NCI-H748 (cell line): ENCODE measurements around the gene MAP4K1.
"Not testable (repeated sequence)": the region's sequence is repeated elsewhere in the genome, so short reads cannot be mapped to it uniquely, and the experiment has no call there.

Source experiments
- DNase-seq: peaks from one replicate; lab custom pipeline; 2025; ENCODE audit not compliant: unreplicated experiment; lab: John Stamatoyannopoulos, UW

Gene MAP4K1

DNA sequence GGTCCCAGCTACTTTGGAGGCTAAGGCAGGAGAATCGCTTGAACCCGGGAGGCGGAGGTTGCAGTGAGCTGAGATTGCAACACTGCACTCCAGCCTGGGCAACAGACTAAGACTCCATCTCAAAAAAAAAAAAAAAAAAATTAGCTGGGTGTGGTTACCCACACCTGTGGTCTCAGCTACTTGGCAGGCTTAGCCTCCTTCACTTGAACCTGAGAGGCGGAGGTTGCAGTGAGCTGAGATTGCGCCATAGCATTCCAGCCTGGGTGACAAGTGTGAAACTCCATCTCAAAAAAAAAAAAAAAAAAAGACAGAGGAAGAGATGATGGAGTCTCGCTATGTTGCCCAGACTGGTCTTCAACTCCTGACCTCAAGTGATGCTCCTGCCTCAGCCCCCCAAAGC lies 38.4 kb downstream of the MAP4K1 start:
- not testable (repeated sequence) for DNase-seq

DNA sequence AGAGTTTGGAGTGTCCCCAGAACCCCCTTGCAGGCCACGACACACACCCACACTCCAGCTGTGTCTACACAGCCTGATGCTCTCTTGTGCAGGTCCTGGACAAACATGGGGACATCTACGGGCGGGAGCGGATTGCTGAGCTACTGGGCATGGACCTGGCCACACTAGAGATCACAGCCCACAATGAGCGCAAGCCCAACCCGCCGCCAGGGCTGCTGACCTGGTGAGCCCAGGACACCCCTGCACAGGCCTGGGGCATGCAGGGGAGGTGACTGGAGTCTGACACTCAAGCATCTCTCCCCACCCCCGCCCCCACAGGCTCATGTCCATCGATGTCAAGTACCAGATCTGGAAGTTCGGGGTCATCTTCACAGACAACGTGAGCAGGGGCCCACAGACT lies 39.9 kb downstream of the MAP4K1 start:
- DNase-seq = no peak

DNA sequence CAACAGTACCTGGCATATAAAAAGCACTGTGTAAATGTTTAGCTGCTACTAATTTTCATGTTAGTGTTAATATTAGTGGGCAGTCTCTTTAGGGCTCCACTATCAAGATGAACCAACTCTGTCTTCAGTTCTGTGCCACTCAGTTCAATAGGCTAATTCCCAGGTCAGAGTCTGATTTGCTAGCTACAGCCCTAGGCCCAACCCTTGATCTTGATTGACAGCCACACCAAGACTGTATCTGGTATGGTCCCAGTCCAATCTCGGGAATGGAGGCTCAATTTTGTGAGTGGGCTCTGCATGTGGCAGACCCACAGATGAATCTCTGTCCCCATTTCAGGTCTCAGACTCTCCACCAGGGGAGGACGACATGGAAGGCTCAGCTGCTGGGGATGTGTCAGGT lies 46.1 kb downstream of the MAP4K1 start:
- no peak for DNase-seq

DNA sequence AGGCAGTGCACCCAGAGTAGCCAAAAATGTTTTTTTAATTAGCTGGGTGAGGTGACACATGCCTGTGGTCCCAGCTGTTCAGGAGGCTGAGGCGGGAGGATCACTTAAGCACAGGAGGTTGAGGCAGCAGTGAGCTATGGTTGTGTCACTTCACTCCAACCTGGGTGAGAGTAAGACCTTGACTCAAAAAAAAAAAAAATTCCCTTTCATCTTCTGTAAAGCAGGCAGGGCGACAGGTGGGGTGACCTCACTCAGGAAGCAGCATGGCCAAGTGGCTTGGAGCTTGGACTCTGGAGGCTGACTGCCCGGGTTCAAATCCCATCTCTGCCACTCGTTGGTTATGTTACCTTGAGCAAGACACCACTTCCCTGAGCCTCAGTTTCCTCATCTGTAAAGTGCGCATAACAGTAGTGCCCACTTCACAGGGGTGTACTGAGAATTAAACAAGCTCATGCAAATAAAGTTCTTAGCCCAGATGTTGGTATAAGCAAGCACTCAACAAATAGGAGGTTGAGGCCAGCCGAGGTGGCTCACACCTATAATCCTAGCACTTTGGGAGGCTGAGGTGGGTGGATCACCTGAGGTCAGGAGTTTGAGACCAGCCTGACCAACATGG lies 48.3 kb downstream of the MAP4K1 start:
- DNase-seq = no peak

DNA sequence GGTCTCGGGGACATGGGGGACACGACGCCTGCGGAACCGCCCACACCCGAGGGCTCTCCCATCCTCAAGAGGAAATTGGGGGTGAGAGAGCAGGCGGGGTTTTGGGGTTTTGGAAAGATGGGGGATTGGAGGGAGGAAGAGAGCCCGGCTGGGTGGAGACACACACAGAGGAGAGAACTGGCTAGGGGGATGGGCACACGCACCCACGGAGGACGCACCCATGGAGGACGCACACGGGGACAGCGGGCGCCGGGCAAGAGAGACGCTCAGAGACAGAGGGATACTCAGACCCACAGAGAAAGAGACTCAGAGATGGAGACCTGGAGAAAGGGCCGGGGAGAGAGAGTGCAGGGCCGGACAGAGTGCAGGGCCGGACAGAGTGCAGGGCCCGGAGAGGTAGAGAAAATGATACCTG lies 52.1 kb downstream of the MAP4K1 start:
- no peak for DNase-seq

DNA sequence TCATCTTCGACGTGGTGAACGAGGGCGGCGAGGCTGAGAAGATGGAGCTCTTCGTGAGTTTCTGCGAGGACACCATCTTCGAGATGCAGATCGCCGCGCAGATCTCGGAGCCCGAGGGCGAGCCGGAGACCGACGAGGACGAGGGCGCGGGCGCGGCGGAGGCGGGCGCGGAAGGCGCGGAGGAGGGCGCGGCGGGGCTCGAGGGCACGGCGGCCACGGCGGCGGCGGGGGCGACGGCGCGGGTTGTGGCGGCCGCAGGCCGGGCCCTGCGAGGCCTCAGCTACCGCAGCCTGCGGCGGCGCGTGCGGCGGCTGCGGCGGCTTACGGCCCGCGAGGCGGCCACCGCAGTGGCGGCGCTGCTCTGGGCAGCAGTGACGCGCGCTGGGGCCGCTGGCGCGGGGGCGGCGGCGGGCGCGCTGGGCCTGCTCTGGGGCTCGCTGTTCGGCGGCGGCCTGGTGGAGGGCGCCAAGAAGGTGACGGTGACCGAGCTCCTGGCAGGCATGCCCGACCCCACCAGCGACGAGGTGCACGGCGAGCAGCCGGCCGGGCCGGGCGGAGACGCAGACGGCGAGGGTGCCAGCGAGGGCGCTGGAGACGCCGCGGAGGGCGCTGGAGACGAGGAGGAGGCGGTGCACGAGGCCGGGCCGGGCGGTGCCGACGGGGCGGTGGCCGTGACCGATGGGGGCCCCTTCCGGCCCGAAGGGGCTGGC lies 52.6 kb downstream of the MAP4K1 start:
- peak; percentile 73 for DNase-seq

DNA sequence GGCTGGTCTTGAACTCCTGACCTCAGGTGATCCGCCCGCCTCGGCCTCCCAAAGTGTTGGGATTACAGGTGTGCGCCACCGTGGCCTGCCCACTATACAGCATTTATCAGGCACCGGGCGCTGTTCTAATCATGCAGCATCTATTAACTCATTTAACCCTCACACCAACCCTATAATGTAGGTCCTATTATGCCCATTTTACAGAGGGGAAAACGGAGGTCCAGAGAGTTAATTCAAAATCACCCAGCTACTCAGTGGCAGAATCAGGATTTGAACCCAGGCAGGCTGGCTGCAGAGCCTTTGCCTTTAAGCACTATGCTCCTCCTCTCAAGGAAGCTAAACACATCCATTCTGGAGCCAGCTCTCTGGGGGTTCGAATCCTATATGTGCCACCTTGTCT lies 54.3 kb downstream of the MAP4K1 start:
- no peak for DNase-seq

DNA sequence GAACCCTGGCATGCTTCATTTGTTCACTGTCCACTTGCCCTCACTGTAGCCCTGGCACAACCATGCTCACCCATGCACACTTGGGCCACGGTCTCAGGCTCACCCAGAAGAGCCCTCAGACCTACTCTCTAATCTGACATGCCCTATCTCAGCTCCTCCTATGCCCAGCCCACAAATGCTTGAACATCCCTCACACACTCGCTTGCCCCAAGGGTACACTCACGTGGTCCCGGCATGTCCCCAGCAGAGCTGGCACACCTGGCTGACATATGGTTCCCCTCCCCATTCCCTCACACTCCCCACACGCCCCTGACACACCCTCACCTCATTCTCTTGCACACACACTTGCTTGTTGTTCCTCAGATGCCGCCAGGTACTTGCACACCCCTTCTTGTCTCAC lies 55.7 kb downstream of the MAP4K1 start:
- no peak for DNase-seq

DNA sequence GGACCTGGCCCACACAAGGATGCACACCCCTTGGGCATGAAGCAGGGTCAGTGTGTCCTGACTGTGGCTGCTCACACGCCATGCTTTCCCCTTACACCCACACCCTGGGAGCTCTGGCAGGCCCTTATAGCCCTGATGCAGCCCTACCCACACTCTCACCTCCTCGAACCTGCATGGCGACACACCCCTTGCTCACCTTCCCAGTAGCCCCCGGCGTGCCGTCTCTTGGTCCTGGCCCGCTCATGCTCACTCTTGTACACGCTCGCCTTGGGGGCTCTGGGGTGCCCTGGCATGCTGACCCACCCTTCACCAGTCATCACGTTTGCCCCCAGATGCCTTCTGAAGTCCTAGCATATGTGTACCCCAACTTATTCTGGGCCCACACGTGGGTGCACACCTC lies 56.1 kb downstream of the MAP4K1 start:
- DNase-seq = no peak

DNA sequence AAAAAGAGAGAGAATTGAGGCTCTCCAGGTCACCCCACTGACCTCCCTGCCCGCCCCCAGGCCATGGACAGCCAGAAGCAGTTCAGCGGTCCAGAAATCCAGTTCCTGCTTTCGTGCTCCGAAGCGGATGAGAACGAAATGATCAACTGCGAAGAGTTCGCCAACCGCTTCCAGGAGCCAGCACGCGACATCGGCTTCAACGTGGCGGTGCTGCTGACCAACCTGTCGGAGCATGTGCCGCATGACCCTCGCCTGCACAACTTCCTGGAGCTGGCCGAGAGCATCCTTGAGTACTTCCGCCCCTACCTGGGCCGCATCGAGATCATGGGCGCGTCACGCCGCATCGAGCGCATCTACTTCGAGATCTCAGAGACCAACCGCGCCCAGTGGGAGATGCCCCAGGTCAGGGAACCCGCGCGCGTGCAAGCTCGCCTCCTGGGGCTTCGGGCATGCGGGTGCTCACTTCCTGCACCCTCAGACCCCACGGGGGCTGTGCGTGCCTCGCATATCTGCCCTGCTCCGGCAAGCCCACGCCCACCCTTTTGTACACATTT lies 56.6 kb downstream of the MAP4K1 start:
- no peak for DNase-seq

DNA sequence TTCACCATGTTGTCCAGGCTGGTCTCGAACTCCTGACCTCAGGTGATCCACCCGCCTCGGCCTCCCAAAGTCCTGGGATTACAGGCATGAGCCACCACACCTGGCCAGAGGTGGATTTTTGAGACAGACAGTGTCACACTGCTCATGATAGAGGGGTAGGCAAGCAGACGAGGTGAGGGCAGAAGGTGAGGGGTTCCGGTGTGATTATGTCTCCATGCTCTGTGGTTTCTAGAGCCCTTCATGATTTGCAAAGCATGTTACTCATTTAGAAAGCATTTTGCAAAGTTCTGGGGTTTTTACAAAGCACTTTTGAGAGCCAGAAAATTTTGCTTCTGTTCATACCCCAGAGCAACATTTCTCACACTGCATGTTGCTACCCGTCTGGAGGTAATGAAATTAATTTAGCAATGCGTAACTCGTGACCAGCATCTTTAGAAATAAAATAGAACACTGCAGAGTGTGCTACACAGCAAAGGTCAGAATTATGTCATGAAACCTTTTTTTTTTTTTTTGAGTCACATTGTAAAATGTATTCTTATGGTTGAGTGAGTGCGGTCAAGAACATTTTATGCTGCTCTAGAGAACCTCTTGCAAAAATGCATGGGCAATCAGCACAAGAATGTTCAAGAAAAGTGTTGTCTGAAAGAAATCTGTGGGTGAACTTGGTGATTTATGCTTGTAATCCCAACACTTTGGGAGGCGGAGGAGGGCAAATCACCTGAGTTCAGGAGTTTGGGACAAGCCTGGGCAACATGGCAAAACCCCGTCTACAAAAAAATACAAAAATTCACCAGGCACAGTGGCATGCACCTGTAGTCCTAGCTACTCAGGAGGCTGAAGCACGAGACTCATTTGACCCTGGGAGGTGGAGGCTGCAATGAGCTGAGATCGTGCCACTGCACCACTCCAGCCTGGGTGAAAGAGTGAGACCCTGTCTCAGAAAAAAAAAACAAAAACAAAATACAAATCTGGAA lies 58.0 kb downstream of the MAP4K1 start:
- DNase-seq = no peak

DNA sequence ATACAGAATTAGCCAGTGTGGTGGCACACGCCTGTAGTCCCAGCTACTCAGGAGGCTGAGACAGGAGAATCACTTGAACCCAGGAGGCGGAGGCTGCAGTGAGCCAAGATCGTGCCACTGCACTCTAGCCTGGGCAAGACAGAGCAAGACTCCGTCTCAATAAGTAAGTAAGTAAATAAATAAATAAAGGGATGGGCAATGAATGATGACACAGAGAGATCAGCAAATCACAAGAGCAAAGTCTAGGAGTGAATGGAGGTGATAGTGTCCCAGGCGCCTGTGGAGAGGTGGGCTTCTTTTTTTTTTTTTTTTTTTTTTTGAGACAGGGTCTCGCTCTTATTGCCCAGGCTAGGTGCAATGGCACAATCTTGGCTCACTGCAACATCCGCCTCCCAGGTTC lies 58.8 kb downstream of the MAP4K1 start:
- not testable (repeated sequence) for DNase-seq

DNA sequence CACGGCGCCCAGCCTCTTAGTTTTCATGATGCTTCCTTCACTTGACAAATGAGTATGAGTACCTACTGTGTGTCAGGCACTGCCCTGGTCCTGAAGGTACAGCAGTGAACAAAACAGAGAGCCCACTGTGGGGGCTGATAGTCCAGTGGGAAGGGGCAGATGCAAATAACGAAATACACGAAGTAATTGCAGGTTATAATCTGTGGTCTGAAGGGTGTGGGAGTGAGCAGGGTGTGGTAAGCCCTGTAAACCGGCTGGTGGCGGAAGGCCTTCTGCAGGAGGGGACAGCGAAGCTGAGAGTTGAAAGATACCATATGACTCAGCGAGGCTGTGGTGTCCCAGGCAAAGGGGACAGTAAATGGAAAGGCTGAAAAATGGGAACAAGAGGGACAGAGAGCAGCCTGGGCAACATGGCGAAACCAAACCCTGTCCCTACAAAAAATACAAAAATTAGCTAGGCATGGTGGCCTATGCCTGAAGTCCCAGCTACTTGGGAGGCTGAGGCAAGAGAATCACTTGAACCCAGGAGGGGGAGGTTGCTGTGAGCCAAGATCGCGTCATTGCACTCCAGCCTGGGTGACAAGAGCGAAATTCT lies 60.5 kb downstream of the MAP4K1 start:
- DNase-seq = no peak

DNA sequence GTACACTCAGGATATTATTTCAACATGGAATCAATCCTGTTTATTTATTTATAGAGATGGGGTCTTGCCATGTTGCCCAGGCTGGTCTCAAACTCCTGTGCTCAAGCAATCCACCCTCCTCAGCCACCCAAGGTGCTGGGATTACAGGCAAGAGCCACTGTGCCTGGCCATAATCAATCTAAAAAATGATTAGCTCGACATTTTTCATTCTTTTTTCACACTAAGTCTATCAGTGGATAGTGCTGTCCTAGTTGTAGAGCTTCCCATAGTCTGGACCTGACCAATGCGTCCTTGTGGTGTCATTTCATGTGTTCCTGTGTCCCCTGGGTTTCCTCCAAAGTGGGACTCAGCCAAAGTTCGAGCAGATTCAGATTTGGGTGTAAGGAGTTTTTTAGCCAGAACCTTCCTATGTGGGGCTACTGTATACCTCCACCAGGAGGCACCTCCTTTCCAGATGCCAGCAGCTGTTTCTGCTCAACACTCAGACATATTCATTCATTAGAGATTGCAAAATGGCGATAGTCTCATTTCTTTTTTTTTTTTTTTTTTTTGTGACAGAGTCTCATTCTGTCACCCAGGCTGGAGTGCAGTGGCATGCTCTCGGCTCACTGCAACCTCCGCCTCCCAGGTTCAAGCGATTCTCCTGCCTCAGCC lies 61.1 kb downstream of the MAP4K1 start:
- DNase-seq = no peak

DNA sequence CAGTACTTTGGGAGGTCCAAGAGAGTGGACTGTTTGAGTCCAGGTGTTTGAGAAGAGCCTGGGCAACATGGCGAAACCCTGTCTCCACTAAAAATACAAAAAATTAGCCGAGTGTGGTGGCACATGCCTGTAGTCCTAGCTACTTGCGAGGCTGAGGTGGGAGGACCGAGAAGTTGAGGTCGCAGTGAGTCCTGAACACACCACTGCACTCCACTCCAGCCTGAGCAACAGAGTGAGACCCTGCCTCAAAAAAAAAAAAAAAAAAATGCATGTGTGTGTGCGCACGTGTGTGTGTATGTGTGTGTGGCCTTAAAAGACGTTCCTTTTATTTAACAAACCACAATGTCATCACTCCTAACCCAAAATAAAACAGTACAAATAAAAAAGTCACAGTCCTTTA lies 62.6 kb downstream of the MAP4K1 start:
- no peak for DNase-seq

DNA sequence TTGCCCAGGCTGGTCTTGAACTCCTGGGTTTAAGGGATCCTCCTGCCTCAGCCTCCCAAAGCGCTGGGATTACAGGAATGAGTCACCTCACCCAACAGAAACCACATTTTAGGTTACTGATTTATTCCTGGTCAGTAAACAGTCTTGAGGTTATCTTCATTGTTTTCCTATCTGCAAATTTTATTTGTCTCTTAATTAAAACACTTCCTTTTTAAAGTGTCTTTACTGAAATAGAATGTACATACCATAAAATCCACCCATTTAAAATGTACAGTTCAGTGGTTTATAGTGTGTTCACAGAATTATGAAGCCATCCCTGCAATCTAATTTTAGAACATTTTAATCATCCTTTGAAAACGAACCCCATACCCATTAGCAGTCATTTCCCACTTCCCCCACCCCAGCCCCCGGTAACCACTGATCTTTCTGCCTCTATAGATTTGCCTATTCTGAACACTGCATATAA lies 63.0 kb downstream of the MAP4K1 start:
- DNase-seq = no peak

DNA sequence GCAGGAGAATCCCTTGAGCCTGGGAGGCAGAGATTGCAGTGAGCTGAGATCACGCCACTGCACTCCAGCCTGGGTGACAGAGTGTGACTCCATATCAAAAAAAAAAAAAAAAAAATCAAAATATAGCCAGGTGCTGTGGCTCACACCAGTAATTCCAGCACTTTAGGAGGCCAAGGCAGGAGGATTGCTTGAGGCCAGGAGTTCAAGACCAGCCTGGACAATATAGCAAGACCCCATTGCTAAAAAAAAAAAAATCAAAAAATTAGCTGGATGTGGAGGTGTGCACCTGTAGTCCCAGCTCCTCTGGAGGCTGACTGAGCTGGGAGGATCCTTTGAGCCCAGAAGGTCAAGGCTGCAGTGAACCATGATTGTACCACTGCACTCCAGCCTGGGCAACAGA lies 64.5 kb downstream of the MAP4K1 start:
- DNase-seq = not testable (repeated sequence)

DNA sequence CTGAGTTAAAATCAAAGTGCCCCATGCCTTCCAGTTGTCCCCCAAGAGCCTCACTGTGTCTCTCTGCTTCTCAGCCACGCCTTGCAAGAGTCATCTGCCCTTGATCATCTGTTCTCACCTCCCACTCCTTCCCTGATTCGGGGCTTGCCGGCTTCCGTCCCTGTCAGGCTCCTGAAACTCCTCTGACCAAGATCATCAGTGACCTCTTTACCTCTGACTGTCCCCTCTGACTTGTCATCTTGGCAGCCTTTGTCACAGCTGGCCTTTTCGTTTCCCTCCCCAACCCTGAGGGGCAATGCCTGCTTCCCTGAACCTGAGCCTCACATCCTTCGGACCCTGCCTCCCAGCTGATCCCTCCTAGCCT lies 66.3 kb downstream of the MAP4K1 start:
- DNase-seq = no peak

DNA sequence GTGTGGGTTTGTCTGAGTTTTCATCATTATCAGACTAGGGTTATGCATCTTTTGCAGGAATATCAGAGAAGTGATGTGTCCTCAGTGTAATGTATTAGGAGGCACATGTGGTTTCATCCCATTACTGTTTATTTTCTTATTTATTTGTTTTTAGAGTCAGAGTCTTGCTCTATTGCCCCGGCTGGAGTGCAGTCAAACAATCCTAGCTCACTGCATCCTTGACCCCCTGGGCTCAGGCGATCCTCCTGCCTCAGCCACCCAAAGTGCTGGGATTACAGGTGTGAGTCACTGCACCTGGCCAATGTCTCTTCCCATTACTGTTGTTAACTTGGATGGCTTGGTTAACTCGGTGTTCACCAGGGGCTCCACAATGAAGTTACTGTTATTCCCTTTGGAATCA lies 67.4 kb downstream of the MAP4K1 start:
- no peak for DNase-seq

DNA sequence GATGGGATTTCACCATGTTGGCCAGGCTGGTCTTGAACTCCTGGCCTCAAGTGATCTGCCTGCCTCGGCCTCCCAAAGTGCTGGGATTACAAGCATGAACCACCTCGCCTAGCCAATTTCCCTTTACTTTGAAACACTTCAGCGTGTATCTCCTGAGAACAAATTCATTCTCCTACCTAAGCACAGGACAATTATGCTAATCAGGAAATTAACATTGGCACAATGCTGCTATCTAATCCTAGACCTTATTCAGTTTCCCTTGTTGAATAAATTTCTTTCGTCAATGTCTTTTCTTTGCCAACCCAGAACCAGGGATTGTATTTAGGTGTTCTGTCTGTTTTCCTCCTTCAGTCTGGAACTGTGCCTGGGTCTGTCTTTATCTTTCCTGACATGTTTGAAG lies 67.8 kb downstream of the MAP4K1 start:
- no peak for DNase-seq

DNA sequence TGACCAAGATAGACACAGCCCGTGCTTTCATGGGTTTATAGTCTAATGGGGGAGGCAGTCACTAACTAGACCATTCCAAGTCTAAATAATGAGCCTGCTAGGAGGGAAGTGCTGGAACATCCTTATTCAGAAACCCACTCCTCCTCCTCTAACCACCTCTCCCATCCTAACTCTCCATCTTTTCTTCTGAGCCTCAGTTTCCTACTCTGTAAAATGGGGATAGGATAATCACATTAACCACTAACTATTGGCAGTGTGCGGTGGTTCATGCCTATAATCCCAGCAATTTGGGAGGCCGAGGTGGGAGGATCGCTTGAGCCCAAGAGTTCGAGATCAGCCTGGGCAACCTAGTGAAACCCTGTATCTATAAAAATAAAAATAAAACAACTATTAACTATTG lies 68.7 kb downstream of the MAP4K1 start:
- no peak for DNase-seq
